GM11168 (cell line): ENCODE results near the gene CACNA2D2.

Experiments used
- in situ Hi-C: fragments of 300-500 bp; cut with MboI; formaldehyde crosslinking; loops from one replicate; pipeline ENCODE4 v1.12.0; 2022; ENCODE audit warnings: low sequenced_read_pairs; ENCODE audit not compliant: unreplicated experiment

The CACNA2D2 gene

DNA sequence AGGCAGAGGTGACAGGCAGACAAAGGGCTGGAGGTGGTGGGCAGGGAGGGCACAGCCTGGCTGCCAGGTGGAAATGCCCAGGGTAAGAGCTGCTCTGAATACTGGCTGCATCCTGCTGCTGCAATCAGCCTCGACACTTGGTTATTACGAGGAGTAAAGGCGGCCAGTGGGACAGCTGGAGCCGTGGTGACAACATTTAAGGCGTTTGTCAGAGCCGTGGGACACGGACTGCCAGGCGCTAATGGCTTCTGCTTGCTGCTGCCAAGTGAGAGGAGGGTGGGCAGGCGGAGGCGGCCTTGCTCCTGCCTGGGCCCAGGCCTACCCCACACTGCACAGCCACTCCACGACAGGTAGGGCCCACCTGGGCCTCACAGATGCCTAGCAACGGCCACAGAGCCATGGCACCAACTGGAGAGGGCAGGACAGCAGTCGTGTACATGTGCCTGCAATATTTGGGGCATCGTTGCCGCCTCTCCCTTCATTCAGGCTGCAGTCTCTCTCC, 94.9 kb downstream of the CACNA2D2 start:
- in situ Hi-C loops: no loop called here

- in situ Hi-C loops: no loop called here
Measured at GRCh38 chr3:50406487-50406886, 96.9 kb downstream of the CACNA2D2 start.

DNA sequence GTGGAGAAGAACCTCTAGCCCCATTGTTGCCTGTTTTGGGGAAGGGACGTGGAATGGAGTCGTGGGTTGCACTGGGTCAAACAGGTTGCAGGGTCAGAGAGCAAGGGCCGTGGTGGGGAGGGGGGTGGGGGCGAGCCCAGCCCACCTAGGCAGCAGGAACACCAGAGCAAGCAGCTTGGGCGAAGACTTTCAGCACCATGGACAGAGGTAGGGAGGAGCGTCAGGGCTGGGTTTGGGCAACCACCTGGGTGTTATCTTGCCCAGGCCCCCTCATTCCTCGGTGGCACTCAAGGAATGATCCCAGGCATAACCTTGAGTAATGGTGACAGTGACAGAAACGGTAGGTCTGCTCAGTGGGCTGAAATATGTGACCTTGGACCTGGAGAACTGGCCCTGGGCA, 98.2 kb downstream of the CACNA2D2 start:
- in situ Hi-C loops: no loop called here

GRCh38 chr3:50401978-50402595, 101.3 kb downstream of the CACNA2D2 start:
- in situ Hi-C loops: no loop called here

GRCh38 chr3:50396502-50396901, 106.9 kb downstream of the CACNA2D2 start:
- in situ Hi-C loops: no loop called here

DNA sequence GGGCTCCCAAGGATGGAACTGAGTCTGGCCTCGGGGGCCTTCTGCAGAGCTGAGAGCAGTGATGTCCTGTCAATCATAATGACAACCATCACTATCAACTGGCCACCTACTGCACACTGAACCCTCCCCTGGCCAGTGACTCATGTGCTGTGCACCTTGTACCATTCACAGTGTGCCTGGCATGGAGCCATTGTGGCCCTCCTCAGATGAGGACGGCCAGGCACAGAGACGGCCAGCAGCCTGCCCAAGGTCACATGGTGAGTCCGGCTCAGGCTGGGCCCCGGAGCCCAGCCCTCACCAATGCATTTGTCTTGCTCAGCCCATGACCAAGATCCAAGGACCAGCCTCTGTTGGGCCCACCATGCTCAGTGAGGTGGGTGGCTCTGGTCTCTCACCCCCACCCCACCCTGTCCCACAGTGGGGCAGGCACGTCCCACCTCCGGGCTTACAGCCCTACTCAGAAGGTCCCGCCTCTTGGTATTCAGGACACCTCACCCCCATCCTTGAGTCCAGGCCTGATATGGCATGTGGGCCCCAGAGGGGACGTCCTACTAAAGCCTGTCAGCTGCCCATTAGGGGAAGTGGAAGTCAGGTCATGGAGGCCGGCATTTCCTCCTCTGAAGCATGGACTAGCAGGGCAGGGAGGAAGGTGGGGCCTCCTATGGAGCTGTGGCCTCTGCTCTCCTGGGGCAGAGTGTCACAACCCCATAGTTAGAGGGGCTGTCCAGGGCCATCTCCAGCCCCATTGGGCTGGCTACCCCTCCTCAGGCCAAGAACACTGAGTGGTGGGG, 108.2 kb downstream of the CACNA2D2 start:
- in situ Hi-C loops: no loop called here

GRCh38 chr3:50393061-50393460, 110.4 kb downstream of the CACNA2D2 start:
- in situ Hi-C loops: no loop called here

- in situ Hi-C loops: no loop called here
Measured at GRCh38 chr3:50392101-50392715, 111.2 kb downstream of the CACNA2D2 start.

GRCh38 chr3:50390508-50391224, 112.8 kb downstream of the CACNA2D2 start:
- in situ Hi-C loops: no loop called here

DNA sequence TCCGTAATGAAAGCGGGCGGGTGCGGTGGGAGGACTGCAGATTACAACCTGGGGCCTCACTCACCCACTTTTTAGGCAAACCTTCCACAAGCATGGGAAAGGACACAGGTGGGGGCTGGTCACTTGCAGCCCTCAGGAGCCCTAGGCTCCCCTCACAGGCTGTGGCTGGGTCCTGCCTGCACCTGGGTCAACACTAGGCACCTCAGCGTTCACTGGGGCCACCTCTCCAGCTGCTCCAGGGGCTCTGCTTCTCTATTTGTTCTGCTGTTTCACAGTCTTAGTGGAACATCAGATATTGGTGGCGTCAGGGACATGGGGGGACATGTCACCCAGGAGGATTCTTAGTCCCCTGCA, 114.0 kb downstream of the CACNA2D2 start:
- in situ Hi-C loops: no loop called here

DNA sequence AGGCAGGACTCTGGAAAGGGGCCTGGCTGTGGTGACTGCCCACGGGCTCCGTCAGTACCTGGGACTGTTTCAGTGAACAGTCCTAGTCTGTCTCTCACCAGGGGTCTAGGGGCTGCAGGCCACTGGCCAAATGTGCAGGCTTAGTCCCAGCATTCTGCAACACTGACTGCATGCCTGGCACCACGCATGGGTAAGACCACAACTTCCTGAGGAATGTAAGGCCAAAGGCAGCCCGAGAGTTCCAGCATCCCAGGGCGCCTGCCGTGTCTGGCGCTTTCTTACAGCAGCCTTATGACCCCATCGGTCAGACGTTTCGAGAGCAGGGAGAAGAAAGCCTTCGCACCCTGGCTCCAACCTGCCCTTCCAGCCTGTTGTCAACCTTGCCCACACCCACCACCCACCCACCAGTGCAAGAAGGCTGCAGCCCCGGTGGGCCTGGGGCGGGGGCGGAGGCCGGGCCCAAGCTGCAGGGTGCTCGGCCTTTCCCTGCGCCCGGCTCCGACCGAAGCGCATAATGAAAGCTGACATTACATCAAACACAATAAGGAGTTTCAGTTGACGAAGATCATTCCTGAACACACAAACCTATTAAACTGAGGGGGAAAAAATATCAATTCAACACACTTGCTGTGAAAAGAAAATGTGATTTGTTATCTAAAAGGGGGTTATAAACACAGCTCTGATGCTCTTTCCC, 114.6 kb downstream of the CACNA2D2 start:
- in situ Hi-C loops: no loop called here

DNA sequence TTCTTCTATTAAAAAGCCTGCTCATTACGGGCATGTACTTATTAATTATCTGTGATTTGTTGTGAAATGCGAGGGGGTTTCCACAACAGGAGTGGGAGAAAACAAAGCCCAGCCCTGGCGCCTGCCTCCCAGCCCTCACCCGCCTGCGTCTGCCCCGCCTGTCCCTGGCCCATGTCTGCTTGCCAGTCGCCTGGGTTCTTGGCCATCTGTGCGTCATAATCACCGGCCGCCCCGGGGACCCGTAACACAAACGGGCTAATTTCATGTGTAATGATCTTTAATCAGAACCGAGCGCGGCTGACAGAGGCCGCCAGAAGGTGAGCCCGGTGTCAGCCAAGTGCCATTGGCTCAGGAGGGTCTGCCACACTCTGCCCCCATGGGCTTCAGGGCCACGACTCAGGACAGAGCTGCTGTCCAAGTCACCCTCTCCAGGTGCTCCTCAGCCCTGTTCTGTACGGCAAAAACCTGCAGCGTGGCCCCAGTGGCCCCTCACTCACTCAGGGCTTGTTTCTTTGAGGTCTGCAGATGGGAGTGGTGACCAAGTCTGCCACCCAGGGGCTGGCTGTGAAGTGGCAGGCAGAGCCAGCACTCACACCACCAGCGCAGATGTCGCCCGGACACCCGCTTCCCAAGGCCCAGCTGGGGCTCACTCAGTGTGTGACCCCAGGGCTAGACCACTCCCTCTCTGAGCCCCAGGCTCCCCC, 115.3 kb downstream of the CACNA2D2 start:
- in situ Hi-C loops: no loop called here

GRCh38 chr3:50385754-50386153, 117.7 kb downstream of the CACNA2D2 start:
- in situ Hi-C loops: no loop called here

DNA sequence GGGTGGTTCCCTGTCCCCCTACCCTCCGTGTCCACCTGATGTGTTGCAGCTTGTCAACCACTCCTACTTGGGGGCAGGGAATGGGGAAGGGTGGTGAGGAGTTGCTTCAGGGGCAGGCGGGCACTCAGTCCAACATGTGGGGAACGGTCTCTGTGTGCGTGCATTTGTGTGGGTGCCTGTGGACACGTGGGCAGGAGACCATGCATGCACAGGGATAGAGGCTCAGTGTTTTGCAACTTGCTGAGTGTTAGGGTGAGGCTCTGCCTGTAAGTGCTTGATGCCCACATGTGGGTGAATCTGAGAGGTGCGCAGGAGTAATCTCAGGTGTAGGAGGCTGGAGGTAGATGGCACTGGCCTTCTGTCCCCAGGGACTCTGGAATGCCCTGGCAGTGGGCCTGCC, 119.7 kb downstream of the CACNA2D2 start:
- in situ Hi-C loops: no loop called here

DNA sequence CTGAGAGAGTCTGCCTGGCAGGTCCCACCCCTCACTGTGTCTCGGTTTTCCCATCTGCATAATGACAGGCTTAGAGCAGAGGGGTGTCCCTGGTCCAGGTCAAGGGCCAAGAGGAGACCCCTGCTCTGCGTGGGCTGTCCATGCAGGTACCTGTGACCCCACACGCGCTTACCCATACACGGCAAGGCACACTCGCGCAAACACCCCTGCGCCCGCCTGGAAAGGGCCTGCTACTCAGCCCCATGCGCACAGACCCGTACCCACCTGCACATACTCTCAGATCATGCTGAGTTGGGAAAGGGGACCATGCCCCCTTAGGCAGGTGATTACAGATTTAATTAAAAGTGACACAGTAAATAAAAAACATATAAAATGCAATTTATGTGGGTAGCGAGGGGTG, 120.7 kb downstream of the CACNA2D2 start:
- in situ Hi-C loops: no loop called here

GRCh38 chr3:50381383-50381782, 122.1 kb downstream of the CACNA2D2 start:
- in situ Hi-C loops: no loop called here

DNA sequence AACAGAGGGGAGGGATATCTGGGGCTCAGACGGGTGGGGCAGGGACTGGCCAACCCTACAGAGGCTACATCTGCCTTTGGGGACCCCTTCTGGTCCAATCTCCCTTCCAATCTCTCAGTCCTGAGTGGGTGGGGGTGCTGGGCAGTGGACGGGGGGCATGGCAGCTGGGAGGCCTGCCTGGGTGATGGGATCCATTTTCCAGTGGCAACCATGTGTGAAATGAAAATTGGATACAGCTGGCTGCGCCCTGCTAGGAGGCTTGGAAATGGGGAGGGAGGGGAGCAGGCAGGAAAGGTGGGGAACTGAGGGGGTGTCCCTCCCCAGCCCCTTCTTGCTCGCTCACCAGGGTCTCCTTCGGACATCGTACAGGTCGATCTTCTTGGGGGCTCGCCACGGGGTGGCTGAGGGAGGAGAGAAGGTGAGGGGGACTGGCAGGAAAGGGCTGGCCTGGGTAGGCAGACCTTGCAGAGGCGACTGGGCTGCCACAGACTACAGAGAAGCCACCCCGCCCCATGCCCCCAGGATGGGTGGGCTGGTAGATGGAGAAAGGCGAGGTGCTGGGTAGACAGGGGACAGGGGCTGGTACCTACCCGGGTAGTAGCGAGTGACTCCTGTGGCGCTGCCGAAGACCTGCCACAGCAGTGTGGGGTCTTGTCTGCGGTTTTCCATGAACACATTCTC, 122.9 kb downstream of the CACNA2D2 start:
- in situ Hi-C loops: no loop called here

DNA sequence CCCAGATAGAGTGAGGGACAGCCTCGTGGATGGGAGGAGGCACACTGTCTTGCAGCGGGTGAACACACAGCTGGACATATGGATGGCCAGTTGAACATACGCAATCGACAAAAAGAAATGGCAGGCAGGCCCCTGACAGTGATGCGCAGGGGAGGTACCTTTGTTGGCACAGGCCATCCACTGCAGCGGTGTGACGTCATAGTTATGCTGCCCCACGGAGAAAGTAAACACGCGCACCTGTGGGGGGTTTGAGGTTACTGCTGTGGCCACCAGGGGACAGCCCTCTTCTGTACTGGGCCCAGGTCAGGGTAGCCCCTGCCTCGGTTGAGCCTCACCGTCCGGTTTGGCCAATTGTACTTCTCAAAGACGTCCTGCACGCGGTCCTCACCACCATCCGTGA, 124.7 kb downstream of the CACNA2D2 start:
- in situ Hi-C loops: no loop called here

DNA sequence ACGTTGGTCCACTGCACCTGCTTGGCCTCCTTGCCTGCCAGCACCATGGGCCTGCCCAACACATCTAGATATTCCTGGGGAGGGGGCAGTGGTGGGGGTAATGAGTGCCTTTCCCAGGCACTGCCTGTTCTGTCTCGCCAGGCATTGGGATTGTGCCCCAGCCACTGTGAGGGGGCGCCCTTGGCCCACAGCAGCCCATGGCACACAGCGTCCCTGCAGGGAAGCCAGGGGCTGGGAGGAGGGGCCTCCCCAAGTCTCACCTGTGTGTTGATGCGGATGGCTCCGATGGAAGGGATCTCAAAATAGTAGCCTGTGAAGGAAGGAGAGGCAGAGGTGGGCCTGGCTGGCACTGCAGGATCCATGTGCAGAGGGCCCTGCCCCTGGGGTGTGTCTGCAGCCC, 125.4 kb downstream of the CACNA2D2 start:
- in situ Hi-C loops: no loop called here
